Tibial artery (tissue), 4 donors: ENCODE measurements around the gene FBN3.
"Not testable (repeated sequence)": the region's sequence is repeated elsewhere in the genome, so short reads cannot be mapped to it uniquely, and the experiment has no call there.

Experiments used
- DNase-seq, 2 donors: peaks; one replicate each; pipeline ENCODE4 v3.0.0-alpha.2; 2019
- H3K27ac ChIP-seq, 2 donors: fragments of 200-600 bp; sonication (generic) in 1 of 2; 1 replicate in 1 of 2; 2 replicates in 1 of 2; pipeline ENCODE4 v1.5.1; 2018 to 2019; ENCODE audit warnings: mild to moderate bottlenecking in 1 of 2
- H3K27me3 ChIP-seq, 2 donors: fragments of 200-600 bp; sonication (generic) in 1 of 2; one replicate each; pipeline versions ENCODE4 v1.5.1 to v1.6.0; 2016 to 2019
- H3K36me3 ChIP-seq, 3 donors: fragments of 200-600 bp; sonication (generic) in 2 of 3; one replicate each; pipeline ENCODE4 v1.5.1; 2016 to 2019; ENCODE audit warnings: mild to moderate bottlenecking in 2 of 3
- H3K4me1 ChIP-seq, 4 donors: fragments of 200-600 bp; sonication (generic) in 2 of 4; 1 replicate in 3 of 4; 2 replicates in 1 of 4; pipeline ENCODE4 v1.5.1; 2016 to 2019
- H3K4me3 ChIP-seq, 2 donors: fragments of 200-600 bp; sonication (generic) in 1 of 2; 1 replicate in 1 of 2; 2 replicates in 1 of 2; pipeline ENCODE4 v1.5.1; 2018 to 2019; ENCODE audit warnings: mild to moderate bottlenecking in 2 of 2
- H3K9me3 ChIP-seq, 3 donors: fragments of 200-600 bp; sonication (generic) in 1 of 3; one replicate each; pipeline ENCODE4 v1.5.1; 2016 to 2019
- intact Hi-C: fragments of 100-400 bp; cut with DNase I; formaldehyde crosslinking; loops from one replicate; pipeline ENCODE4 v1.15.0; 2023; ENCODE audit warnings: low total_unique reads
- TF ChIP-seq, protein P1 (sequence below), 2 experiments: fragments of 200-600 bp in 1 of 2; fragments of 450-650 bp in 1 of 2; IDR thresholded peaks; one replicate each; pipeline ENCODE4 v1.5.1; 2017 to 2019; ENCODE audit warnings: antibody characterized with exemption in 2 of 2, mild to moderate bottlenecking in 1 of 2, moderate library complexity in 1 of 2

The FBN3 gene

GRCh38 chr19:8167985-8168384 lies 18.6 kb upstream of the FBN3 start:
- Histone ChIP-seq H3K27ac (no peak overlapping the region), H3K36me3 (no peaks in the 10 kb centered on the region), H3K4me3 (no peak overlapping the region), H3K27me3 (no peaks in the 10 kb centered on the region), H3K4me1 (no peaks in the 10 kb centered on the region), H3K9me3 (no peaks in the 10 kb centered on the region)
- TF ChIP-seq, protein P1, sequence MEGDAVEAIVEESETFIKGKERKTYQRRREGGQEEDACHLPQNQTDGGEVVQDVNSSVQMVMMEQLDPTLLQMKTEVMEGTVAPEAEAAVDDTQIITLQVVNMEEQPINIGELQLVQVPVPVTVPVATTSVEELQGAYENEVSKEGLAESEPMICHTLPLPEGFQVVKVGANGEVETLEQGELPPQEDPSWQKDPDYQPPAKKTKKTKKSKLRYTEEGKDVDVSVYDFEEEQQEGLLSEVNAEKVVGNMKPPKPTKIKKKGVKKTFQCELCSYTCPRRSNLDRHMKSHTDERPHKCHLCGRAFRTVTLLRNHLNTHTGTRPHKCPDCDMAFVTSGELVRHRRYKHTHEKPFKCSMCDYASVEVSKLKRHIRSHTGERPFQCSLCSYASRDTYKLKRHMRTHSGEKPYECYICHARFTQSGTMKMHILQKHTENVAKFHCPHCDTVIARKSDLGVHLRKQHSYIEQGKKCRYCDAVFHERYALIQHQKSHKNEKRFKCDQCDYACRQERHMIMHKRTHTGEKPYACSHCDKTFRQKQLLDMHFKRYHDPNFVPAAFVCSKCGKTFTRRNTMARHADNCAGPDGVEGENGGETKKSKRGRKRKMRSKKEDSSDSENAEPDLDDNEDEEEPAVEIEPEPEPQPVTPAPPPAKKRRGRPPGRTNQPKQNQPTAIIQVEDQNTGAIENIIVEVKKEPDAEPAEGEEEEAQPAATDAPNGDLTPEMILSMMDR (IDR thresholded peaks at IDR 0.05), result no peak
- intact Hi-C loops, result no loop called here
- no peak for DNase-seq

- no peak overlapping the region for H3K4me3 ChIP-seq
- TF ChIP-seq, protein P1 (IDR thresholded peaks at IDR 0.05), result no peak
- H3K4me1 ChIP-seq, result no peaks in the 10 kb centered on the region
- no peaks in the 10 kb centered on the region for H3K9me3 ChIP-seq
- no peak overlapping the region for H3K27ac ChIP-seq
- intact Hi-C loops, result no loop called here
- H3K27me3 ChIP-seq, result no peaks in the 10 kb centered on the region
- H3K36me3 ChIP-seq, result no peaks in the 10 kb centered on the region
- DNase-seq, result no peak
Observed at GRCh38 chr19:8163759-8164158, 14.4 kb upstream of the FBN3 start.

- Histone ChIP-seq H3K4me1 (no peaks in the 10 kb centered on the region), H3K9me3 (no peaks in the 10 kb centered on the region), H3K36me3 (no peaks in the 10 kb centered on the region), H3K4me3 (no peak overlapping the region), H3K27ac (no peak overlapping the region), H3K27me3 (peaks cover 0 to 5% of the 10 kb centered on the region in 2 donors)
- DNase-seq, result no peak
- intact Hi-C loops, result no loop called here
- TF ChIP-seq, protein P1 (IDR thresholded peaks at IDR 0.05), result no peak
Observed at GRCh38 chr19:8161135-8161646, 11.8 kb upstream of the FBN3 start.

- not testable (repeated sequence) for H3K9me3 ChIP-seq, H3K36me3 ChIP-seq, H3K4me3 ChIP-seq, H3K4me1 ChIP-seq, H3K27ac ChIP-seq, DNase-seq
- intact Hi-C loops, result loop anchor here (10.0 kb wide), 1 partner anchor 95 kb away; no protein-coding TSS in a partner anchor
- H3K27me3 ChIP-seq, result peaks cover 0 to 14% of the 10 kb centered on the region in 2 donors
Observed at GRCh38 chr19:8159322-8159721, 9.9 kb upstream of the FBN3 start.

GRCh38 chr19:8158411-8159074 lies 9.2 kb upstream of the FBN3 start:
- TF ChIP-seq, protein P1 (IDR thresholded peaks at IDR 0.05), result peak; percentile 27 to 48
- Histone ChIP-seq H3K4me1 (peaks cover 0 to 9% (median 5%) of the 10 kb centered on the region in 4 donors), H3K36me3 (no peaks in the 10 kb centered on the region), H3K9me3 (no peaks in the 10 kb centered on the region), H3K27ac (no peak overlapping the region), H3K27me3 (peaks cover 0 to 14% of the 10 kb centered on the region in 2 donors), H3K4me3 (no peak overlapping the region)
- DNase-seq, result no peak
- intact Hi-C loops, result loop anchor here (10.0 kb wide), 1 partner anchor 96 kb away; no protein-coding TSS in a partner anchor

- no peak overlapping the region for H3K4me3 ChIP-seq
- intact Hi-C loops, result loop anchor here (10.0 kb wide), 1 partner anchor 99 kb away; no protein-coding TSS in a partner anchor
- no peak overlapping the region for H3K27ac ChIP-seq
- no peaks in the 10 kb centered on the region for H3K36me3 ChIP-seq
- DNase-seq, result no peak
- no peaks in the 10 kb centered on the region for H3K9me3 ChIP-seq
- peaks cover 0 to 9% (median 5%) of the 10 kb centered on the region in 4 donors for H3K4me1 ChIP-seq
- TF ChIP-seq, protein P1 (IDR thresholded peaks at IDR 0.05), result no peak
- H3K27me3 ChIP-seq, result peaks cover 0 to 33% of the 10 kb centered on the region in 2 donors
Observed at GRCh38 chr19:8155318-8155717, 5.9 kb upstream of the FBN3 start.

DNA sequence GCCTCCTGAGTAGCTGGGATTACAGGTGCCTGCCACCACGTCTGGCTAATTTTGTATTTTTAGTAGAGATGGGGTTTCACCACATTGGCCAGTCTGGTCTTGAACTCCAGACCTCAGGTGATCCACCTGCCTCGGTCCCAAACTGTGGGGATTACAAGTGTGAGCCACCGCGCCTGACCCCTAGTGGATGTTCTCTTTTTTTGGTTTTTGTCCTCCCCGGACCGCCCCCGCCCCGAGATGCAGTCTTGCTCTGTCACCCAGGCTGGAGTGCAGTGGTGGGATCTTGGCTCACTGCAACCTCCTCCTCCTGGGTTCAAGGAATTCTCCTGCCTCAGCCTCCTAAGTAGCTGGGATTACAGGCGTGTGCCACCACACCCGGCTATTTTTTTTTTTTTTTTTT lies 4.6 kb upstream of the FBN3 start:
- not testable (repeated sequence) for H3K36me3 ChIP-seq, H3K9me3 ChIP-seq, H3K4me3 ChIP-seq, DNase-seq, H3K27ac ChIP-seq
- Histone ChIP-seq H3K4me1 (peaks cover 0 to 16% (median 10%) of the 10 kb centered on the region in 4 donors), H3K27me3 (peaks cover 3 to 46% of the 10 kb centered on the region in 2 donors)
- intact Hi-C loops, result loop anchor here (10.0 kb wide), 1 partner anchor 101 kb away; no protein-coding TSS in a partner anchor
